Activated CD8-positive, alpha-beta memory T cell treated with anti-CD3 and anti-CD28 coated beads for 36 hours (primary cell): Measurements from ENCODE around the gene DCPS. TPM values are rescaled to one million over a fixed set of nuclear protein-coding genes. Genes with fewer than 3 reads are reported as not detected.
"Not testable (repeated sequence)": the region's sequence is repeated elsewhere in the genome, so short reads cannot be mapped to it uniquely, and the experiment has no call there.

Source experiments
- CTCF ChIA-PET: fragments of 350-600 bp; sonication (Branson Sonifier 250); formaldehyde crosslinking; loops from one replicate; lab custom pipeline; 2021; ENCODE audit warnings: antibody characterized with exemption; lab: Charles Lee
- POLR2A ChIA-PET: fragments of 350-600 bp; sonication (Branson Sonifier 250); formaldehyde crosslinking; loops from one replicate; lab custom pipeline; 2021; ENCODE audit warnings: antibody characterized with exemption; lab: Charles Lee
- total RNA-seq, 2 experiments: library from RNA; stranded (reverse); gene quantifications; one replicate each; pipeline ENCODE4 v1.2.3, GENCODE V29; 2021

The DCPS gene, protein sequence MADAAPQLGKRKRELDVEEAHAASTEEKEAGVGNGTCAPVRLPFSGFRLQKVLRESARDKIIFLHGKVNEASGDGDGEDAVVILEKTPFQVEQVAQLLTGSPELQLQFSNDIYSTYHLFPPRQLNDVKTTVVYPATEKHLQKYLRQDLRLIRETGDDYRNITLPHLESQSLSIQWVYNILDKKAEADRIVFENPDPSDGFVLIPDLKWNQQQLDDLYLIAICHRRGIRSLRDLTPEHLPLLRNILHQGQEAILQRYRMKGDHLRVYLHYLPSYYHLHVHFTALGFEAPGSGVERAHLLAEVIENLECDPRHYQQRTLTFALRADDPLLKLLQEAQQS
- 10 to 100 TPM; 39.2 to 39.3 TPM for total RNA-seq

DNA sequence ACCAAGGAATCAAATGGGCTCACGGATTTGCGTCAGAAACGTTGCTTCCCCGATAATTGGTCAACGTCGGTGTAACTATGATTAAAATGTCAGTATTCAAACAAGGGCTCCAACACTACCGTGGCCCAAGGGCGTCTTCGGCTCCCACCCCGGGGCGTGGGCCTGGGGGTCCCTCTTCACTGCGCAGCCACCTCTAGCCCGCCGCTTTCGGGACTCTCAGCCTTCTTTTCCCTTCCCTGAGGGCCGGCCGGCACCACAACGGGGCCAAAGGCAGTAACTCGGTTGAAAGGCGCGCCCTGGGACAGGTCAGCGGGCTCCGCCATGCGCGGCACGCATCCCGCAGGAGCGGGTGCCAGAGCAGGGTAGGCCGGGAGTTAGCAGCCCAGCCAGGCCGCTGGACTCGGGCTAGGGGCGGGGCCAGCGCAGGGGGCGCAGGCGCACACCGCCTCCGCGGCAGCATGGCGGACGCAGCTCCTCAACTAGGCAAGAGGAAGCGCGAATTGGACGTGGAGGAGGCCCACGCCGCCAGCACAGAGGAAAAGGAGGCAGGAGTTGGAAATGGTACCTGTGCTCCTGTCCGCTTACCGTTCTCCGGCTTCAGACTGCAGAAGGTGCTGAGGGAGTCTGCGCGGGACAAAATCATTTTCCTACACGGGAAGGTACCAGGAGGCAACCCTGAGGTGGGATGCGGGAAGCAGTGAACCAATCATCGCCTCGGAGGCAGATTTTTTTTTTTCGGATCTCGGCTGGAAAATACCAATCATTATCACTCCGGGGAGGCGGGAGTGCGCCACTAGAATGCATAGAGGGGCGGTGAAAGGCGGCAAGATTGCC, at the start of gene DCPS:
TSS of gene DCPS (plus strand) at position 438 of the 834 bp plus-strand sequence. CDS start at position 459, 21 bp downstream.
- ChIA-PET CTCF (interaction anchor here (1.0 kb wide), 1 partner anchor 17 kb away, joined by 3 read pairs; no protein-coding TSS in a partner anchor), POLR2A (interaction anchor here (0.9 to 1.2 kb wide), 4 partner anchors 14 to 50 kb away, joined by 3 to 8 read pairs (median 4); no protein-coding TSS in a partner anchor)

DNA sequence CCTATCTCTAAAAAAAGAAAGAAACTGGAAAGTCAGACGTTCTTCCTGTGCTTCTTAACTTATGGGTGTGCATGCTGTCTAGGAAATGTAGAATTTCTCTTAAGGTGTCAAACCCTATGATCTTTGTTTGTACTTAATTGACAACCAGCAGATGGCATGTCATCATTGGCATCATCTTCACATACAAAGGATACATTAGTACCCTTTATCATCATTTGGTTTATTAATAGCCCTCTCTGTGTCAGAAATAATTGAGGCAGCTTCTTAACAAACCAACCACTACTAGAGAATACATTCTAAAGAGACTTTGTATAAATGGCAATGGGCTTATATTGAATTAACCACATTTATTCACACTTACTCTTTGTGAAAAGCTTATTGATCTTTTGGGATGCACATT, 49.0 kb upstream of the DCPS start:
- CTCF ChIA-PET: no interaction called here
- POLR2A ChIA-PET: interaction anchor here (0.7 to 0.9 kb wide), 2 partner anchors 13 to 15 kb away, joined by 3 to 4 read pairs; partner anchors contain the start of gene FOXRED1

GRCh38 chr11:126255507-126255906, 48.4 kb upstream of the DCPS start:
- POLR2A ChIA-PET, CTCF ChIA-PET: not testable (repeated sequence)

DNA sequence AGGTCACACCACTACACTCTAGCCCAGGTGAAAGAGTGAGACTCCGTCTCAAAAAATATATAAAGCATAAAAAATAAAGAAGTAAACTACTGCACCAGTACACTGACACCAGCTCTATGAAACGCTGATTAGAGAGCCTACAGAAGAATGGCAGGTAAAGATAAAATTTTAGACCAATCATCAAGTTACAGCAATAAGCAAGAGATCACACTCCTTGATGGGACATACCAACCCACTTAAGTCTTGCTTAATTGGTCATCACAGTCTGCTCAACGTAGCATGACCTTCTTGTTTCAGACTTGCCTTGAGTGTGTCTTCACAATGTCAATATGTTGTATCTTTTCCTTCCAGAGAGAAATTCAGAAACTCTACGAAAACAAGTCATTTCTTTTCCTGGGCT, 47.6 kb upstream of the DCPS start:
- CTCF ChIA-PET: no interaction called here

GRCh38 chr11:126257144-126257543, 46.7 kb upstream of the DCPS start:
- POLR2A ChIA-PET: no interaction called here
- CTCF ChIA-PET: no interaction called here

More for the DNA sequence above, 47.6 kb upstream of the DCPS start:
- POLR2A ChIA-PET: no interaction called here

DNA sequence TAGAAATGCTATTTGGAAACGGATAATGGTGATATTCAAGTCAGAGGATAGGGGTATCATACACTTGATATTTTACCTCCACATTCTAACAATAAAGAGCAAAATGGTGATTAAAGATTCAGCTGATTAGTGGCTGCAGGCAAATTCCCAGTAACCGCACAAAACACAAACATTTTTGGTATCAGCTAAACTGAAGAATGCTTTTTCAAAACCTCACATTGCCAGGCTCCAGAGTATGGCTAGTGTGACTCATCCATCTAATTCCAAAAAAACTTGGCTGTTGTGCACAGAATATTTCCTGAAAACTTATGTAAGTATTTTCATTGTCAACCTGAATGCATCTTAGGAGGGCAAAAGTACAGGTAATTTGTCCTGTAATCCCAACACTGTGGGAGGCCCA, 46.1 kb upstream of the DCPS start:
- CTCF ChIA-PET: no interaction called here
- POLR2A ChIA-PET: no interaction called here

DNA sequence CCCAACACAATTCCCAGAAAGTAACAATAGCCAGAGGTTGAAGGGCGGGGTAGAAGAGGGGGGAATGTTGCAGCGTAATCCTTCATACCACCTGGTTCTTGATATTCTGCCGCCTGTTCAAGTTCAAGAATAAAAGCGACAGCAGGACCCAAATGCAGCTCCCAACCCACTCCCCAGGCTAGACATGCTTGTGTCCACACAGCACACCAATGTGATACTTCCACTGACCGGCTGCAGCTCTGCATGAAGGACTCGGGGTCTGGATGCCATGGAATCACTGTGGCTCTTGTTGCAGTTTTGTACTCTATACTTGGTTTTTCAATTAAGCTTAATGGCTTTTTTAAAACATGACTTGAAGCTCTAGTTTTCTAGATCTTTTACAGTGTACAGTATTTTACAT, 41.6 kb upstream of the DCPS start:
- ChIA-PET CTCF (no interaction called here), POLR2A (interaction anchor here (0.6 kb wide), 2 partner anchors 680 to 1122 kb away, joined by 3 to 5 read pairs; no protein-coding TSS in a partner anchor)

DNA sequence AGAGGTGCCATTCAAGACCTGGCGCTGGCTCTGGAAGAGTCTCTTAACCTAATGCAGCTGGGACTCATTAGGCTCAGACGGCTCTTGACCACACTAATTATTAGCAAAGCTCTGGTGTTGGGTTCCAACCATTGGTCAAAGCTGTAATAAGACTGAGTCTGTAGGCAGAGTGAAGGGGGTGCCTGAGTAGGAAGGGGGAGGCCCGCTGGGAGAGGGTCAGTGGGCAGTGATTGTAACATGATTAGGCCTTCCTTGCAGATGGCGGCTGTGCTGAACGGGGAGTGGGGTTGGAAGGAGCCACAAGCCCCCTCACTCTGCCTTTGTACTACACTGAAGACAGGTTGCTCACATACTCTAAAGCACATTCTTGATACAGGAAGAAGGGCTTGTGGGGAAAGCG, 40.4 kb upstream of the DCPS start:
- CTCF ChIA-PET: no interaction called here

DNA sequence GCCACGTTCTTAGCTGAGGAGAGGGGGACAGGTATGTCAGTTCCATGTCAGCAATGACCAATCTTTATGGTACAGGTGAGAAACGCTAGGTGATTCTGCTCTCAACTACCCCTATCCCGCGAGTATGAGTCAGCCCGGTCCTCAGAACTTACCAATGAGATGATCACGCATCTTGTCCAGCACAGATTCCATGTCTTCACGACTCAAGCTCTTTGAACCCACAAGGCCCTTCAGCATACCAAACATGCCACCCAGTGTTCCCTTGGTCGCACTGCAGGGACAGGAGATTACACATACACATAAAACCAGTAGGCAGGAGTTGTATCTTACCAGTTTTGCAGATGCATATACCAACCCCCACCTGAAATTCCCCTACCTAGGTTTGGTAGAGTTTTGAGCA, 38.0 kb upstream of the DCPS start:
- ChIA-PET CTCF (interaction anchor here (1.0 kb wide), 1 partner anchor 10 kb away, joined by 3 read pairs; no protein-coding TSS in a partner anchor), POLR2A (no interaction called here)

More for the DNA sequence above, 40.4 kb upstream of the DCPS start:
- POLR2A ChIA-PET: interaction anchor here (1.0 kb wide), 1 partner anchor 11 kb away, joined by 3 read pairs; no protein-coding TSS in a partner anchor

DNA sequence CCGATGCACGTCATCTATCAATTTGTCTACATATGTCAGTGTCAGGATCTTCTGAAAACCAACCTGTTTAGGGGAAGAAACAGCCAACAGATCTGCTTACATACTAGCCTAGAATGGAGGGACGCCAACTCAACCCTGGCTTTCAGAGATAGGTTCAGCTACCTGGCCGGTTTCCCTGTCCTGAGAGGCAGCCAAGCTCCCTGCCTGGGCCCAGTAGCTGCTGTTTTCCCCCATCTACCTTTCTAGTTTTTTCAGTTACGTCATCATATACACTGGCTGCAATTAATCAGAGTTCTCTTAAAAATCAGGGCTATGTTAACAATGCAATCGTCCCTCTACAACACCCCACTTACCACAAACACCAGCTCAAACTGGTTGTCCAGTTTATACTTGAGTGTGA, 36.2 kb upstream of the DCPS start:
- POLR2A ChIA-PET: interaction anchor here (0.7 to 1.4 kb wide), 2 partner anchors 8 to 13 kb away, joined by 3 to 4 read pairs; no protein-coding TSS in a partner anchor
- CTCF ChIA-PET: no interaction called here

DNA sequence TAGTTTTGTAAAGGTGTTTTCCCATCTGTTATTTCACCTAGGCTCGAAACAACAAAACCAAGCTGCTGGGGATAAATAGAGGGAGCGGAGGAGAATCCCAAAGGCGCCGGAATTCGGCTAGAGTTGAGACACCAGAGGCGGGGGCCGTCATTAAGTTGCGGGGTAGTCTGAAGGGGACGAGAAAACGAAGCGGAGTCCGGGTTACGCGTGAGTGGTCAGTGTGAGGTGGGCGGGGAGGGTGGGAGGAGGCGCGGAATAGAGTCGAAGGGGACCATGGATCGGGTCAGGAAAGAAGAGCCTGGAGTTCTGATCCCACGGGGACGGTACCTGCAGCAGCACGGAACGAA, 35.5 kb upstream of the DCPS start:
- ChIA-PET CTCF (interaction anchor here (1.8 to 2.1 kb wide), 2 partner anchors 14 to 212 kb away, joined by 5 to 7 read pairs; partner anchors contain the start of gene TIRAP), POLR2A (interaction anchor here (0.7 to 1.4 kb wide), 2 partner anchors 9 to 14 kb away, joined by 3 to 4 read pairs; no protein-coding TSS in a partner anchor)

- CTCF ChIA-PET: interaction anchor here (1.8 to 2.1 kb wide), 2 partner anchors 13 to 212 kb away, joined by 5 to 7 read pairs; partner anchors contain the start of gene TIRAP
- POLR2A ChIA-PET: interaction anchor here (0.7 to 1.4 kb wide), 5 partner anchors 9 to 18 kb away, joined by 3 to 9 read pairs (median 4); partner anchors contain the start of gene TIRAP
Observed at GRCh38 chr11:126268708-126269579, 34.9 kb upstream of the DCPS start, which contains the start of the genes FOXRED1 and SRPRA. FOXRED1 (plus strand) TSS chr11:126269154; CDS start chr11:126269207, 53 bp downstream. SRPRA (minus strand) TSS chr11:126268895; CDS start chr11:126268804, 91 bp downstream.

DNA sequence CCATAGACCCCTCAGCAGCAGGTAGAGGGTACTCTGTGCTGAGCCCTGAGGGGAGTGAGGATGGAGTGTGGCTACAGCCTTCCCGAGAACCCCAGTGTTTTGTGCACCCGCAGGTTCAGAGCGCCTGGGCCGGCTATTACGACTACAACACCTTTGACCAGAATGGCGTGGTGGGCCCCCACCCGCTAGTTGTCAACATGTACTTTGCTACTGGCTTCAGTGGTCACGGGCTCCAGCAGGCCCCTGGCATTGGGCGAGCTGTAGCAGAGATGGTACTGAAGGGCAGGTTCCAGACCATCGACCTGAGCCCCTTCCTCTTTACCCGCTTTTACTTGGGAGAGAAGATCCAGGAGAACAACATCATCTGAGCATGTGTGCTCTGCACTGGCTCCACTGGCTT, 26.5 kb upstream of the DCPS start:
- ChIA-PET POLR2A (no interaction called here), CTCF (no interaction called here)

DNA sequence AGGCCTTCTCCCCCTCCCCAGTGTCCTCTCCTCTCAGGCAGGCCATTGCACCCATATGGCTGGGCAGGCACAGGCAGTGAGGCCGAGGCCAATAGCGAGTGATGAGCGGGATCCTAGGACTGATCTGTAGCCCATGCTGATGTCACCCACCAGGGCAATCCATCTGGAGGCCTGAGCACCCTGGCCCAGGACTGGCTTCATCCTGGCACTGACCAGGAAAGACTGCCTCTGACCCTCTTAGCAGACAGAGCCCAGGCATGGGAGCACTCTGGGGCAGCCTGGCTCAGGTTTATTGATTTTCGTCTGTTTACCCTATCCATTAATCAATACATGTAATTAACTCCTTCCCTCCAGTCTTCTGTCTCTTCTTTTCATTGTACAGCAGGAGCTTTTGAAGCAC, 26.1 kb upstream of the DCPS start:
- ChIA-PET CTCF (no interaction called here), POLR2A (no interaction called here)

DNA sequence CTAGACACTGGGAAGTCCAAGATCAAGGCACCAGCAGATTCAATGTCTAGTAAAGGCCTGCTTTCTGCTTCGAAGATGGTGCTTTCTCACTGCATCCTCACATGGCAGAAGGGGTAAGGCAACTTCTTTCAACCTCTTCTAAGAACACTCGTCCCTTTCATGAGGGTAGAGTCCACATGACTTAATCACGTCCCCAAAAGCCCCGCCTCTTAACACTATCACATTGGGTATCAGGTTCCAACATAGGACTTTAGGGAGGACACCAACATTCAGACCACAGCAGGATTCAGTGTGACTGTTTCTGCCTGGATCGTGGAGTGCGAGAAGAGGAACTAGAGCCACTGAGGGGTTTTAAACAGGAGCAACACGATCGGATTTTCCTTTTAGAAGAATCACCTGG, 24.7 kb upstream of the DCPS start:
- CTCF ChIA-PET: no interaction called here
- POLR2A ChIA-PET: no interaction called here

- ChIA-PET POLR2A (no interaction called here), CTCF (interaction anchor here (1.2 kb wide), 1 partner anchor 16 kb away, joined by 3 read pairs; no protein-coding TSS in a partner anchor)
Observed at GRCh38 chr11:126280595-126280994, 23.3 kb upstream of the DCPS start.

DNA sequence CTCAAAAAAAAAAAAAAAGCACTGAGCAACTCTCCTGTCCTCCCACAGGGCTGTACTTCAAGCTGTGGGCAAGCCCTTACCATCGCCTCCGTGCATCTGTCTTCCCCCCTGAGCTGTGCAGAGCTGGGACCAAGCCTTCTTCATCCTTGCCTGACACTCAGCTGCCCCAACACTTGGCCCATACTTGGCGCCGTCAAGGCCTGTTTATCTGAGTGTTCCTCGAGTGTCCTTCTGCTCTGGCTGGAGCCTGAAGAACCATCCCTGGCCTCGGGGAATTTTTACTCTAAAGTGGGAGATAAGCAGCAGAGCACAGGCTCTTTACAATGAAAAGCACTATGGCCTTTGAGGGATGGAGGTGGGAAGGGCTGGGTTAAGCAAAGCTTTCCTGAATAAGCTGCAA, 22.6 kb upstream of the DCPS start:
- CTCF ChIA-PET: interaction anchor here (1.2 to 2.3 kb wide), 2 partner anchors 12 to 17 kb away, joined by 3 to 7 read pairs; partner anchors contain the start of genes FOXRED1 and SRPRA
- POLR2A ChIA-PET: interaction anchor here (1.2 to 1.8 kb wide), 2 partner anchors 9 to 12 kb away, joined by 5 to 9 read pairs; partner anchors contain the start of gene FOXRED1

- ChIA-PET CTCF (interaction anchor here (2.3 kb wide), 1 partner anchor 12 kb away, joined by 7 read pairs; the partner anchor contains the start of genes FOXRED1 and SRPRA), POLR2A (interaction anchor here (1.2 to 1.8 kb wide), 2 partner anchors 9 to 12 kb away, joined by 5 to 9 read pairs; partner anchors contain the start of gene FOXRED1)
Observed at GRCh38 chr11:126281666-126282175, 22.1 kb upstream of the DCPS start.
